Measurements from ENCODE around the gene ZNF398. TPM values are rescaled to one million over a fixed set of nuclear protein-coding genes. Genes with fewer than 3 reads are reported as not detected.

Gene ZNF398
- total RNA-seq, 1 experiment from 2014 or later: 13.8 TPM

GRCh38 chr7:149179241-149179640 lies 32.0 kb downstream of the ZNF398 start:
- DNase-seq (ENCODE audit: unreplicated experiment): no peak
- BruUV-seq (replicated peaks): no TSS peak
- Mint-ChIP-seq H3K27me3 (ENCODE audit: insufficient read depth, unreplicated experiment) (no peaks in the 10 kb centered on the region), H3K27ac (ENCODE audit: low read depth, unreplicated experiment) (no peak overlapping the region), H3K4me3 (ENCODE audit: unreplicated experiment) (no peak overlapping the region), H3K36me3 (ENCODE audit: insufficient read depth, unreplicated experiment) (peaks cover 60% of the 10 kb centered on the region), H3K4me1 (ENCODE audit: insufficient read depth, unreplicated experiment) (peaks cover 15% of the 10 kb centered on the region), H3K9me3 (ENCODE audit: unreplicated experiment) (no peaks in the 10 kb centered on the region)
- intact Hi-C loops (cut with micrococcal nuclease): no loop called here
- POLR2A ChIA-PET: no interaction called here
- CTCF ChIA-PET: interaction anchor here (1.7 kb wide), 1 partner anchor 16 kb away, joined by 10 read pairs; the partner anchor contains the start of gene ZNF282
- TF ChIP-seq, protein P1, sequence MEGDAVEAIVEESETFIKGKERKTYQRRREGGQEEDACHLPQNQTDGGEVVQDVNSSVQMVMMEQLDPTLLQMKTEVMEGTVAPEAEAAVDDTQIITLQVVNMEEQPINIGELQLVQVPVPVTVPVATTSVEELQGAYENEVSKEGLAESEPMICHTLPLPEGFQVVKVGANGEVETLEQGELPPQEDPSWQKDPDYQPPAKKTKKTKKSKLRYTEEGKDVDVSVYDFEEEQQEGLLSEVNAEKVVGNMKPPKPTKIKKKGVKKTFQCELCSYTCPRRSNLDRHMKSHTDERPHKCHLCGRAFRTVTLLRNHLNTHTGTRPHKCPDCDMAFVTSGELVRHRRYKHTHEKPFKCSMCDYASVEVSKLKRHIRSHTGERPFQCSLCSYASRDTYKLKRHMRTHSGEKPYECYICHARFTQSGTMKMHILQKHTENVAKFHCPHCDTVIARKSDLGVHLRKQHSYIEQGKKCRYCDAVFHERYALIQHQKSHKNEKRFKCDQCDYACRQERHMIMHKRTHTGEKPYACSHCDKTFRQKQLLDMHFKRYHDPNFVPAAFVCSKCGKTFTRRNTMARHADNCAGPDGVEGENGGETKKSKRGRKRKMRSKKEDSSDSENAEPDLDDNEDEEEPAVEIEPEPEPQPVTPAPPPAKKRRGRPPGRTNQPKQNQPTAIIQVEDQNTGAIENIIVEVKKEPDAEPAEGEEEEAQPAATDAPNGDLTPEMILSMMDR (IDR thresholded peaks at IDR 0.05; ENCODE audit: unreplicated experiment): no peak

DNA sequence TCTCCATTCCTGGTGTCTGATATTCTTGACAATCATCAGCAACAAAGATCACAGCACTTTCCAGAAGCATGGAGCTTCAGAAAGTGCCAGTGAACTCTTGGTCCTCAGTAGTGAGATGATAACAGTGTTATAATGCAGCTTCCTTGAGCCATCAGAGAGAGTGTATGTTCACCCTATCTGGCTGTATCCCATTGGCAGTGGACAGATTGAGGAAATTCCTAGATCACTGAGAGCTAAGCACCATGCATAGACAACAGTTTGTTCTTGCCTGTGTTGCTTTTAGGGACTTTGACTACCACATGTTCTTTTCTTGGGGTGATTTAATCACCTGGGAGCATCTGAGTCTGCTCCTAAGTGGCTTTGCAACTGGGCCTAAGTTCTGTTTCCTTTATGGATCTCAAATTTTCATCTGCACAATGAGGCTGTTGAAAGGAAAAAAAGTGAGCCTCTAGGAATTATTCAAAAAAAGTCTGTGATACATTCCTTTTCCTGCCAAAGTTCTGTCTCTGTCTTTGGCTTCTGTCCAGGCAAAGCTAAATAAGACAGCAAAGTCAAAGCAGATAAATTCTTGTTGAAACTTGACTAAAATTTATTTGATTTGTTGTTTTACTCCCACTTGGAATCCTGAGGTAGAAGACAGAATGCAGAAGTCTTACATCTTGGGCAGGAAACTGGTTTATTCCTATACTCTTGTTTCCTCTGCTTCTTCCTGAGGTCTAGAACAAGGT lies 33.6 kb downstream of the ZNF398 start:
- Mint-ChIP-seq H3K36me3 (ENCODE audit: insufficient read depth, unreplicated experiment) (peaks cover 51% of the 10 kb centered on the region), H3K9me3 (ENCODE audit: unreplicated experiment) (no peaks in the 10 kb centered on the region), H3K27ac (ENCODE audit: low read depth, unreplicated experiment) (peak overlapping the region; percentile 35), H3K4me3 (ENCODE audit: unreplicated experiment) (no peak overlapping the region), H3K4me1 (ENCODE audit: insufficient read depth, unreplicated experiment) (peaks cover 15% of the 10 kb centered on the region), H3K27me3 (ENCODE audit: insufficient read depth, unreplicated experiment) (no peaks in the 10 kb centered on the region)
- peak; percentile 32 for DNase-seq (ENCODE audit: unreplicated experiment)
- intact Hi-C loops (cut with micrococcal nuclease): no loop called here
- no TSS peak for BruUV-seq (replicated peaks)
- ChIA-PET CTCF (interaction anchor here (0.6 to 2.0 kb wide), 8 partner anchors 12 to 269 kb away, joined by 3 to 5 read pairs (median 3); partner anchors contain the start of genes ZNF282, ZNF398 and ZNF425), POLR2A (interaction anchor here (0.6 to 3.1 kb wide), 9 partner anchors 9 to 294 kb away, joined by 3 to 34 read pairs (median 3); partner anchors contain the start of genes ZNF282, ZNF398 and ZNF783)
- TF ChIP-seq, protein P1 (IDR thresholded peaks at IDR 0.05; ENCODE audit: unreplicated experiment): no peak

DNA sequence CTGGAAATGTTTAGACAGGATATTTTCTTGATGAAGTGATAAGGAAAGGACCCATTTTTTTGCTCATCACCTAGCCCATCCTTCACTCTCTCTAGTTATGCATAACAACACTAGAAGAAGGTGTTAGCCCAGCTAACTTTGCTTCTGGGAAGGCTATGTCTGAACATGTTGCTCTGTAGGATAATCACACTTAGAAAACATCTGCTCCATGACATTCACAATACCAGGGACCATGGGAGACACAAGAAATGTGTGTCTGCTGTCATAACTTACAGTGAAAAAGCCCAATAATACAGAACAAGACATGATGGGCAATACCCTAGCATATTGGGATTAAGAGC lies 34.2 kb downstream of the ZNF398 start:
- Mint-ChIP-seq H3K27me3 (ENCODE audit: insufficient read depth, unreplicated experiment) (no peaks in the 10 kb centered on the region), H3K36me3 (ENCODE audit: insufficient read depth, unreplicated experiment) (peaks cover 45% of the 10 kb centered on the region), H3K27ac (ENCODE audit: low read depth, unreplicated experiment) (peak overlapping the region; percentile 35), H3K4me3 (ENCODE audit: unreplicated experiment) (no peak overlapping the region), H3K9me3 (ENCODE audit: unreplicated experiment) (no peaks in the 10 kb centered on the region), H3K4me1 (ENCODE audit: insufficient read depth, unreplicated experiment) (peaks cover 15% of the 10 kb centered on the region)
- BruUV-seq (replicated peaks): no TSS peak
- POLR2A ChIA-PET: interaction anchor here (0.6 to 3.1 kb wide), 8 partner anchors 9 to 295 kb away, joined by 3 to 34 read pairs (median 3); partner anchors contain the start of genes ZNF282, ZNF398 and ZNF783
- CTCF ChIA-PET: interaction anchor here (0.6 to 2.0 kb wide), 5 partner anchors 12 to 270 kb away, joined by 3 to 5 read pairs (median 4); partner anchors contain the start of genes ZNF282 and ZNF425
- no peak for DNase-seq (ENCODE audit: unreplicated experiment)
- TF ChIP-seq, protein P1 (IDR thresholded peaks at IDR 0.05; ENCODE audit: unreplicated experiment): no peak
- intact Hi-C loops (cut with micrococcal nuclease): no loop called here

DNA sequence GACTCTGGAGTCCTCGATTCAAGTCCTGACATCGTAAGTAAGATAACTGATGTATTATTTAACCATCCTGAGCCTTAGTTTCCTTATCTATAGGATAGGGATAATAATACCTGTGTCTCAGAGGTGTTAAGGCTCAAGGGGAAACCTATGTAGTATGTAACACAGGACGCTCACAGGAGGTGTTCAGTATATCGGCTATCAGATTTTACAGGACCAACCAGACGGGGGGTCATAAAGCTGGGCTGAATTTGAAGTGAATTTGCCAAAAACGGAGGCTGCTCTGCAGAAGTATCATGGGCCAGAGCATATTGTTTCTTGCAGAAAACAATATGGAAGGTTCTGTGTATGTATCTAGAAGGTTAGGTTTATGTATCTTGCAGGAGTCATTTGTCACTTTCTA lies 37.0 kb downstream of the ZNF398 start:
- ChIA-PET POLR2A (interaction anchor here (1.2 kb wide), 1 partner anchor 11 kb away, joined by 3 read pairs; the partner anchor contains the start of gene ZNF282), CTCF (interaction anchor here (0.6 to 1.6 kb wide), 3 partner anchors 9 to 92 kb away, joined by 4 to 8 read pairs (median 5); partner anchors contain the start of gene ZNF282)
- H3K9me3 Mint-ChIP-seq (ENCODE audit: unreplicated experiment): no peaks in the 10 kb centered on the region
- H3K27ac Mint-ChIP-seq (ENCODE audit: low read depth, unreplicated experiment): no peak overlapping the region
- H3K27me3 Mint-ChIP-seq (ENCODE audit: insufficient read depth, unreplicated experiment): no peaks in the 10 kb centered on the region
- no TSS peak for BruUV-seq (replicated peaks)
- intact Hi-C loops (cut with micrococcal nuclease): no loop called here
- peaks cover 28% of the 10 kb centered on the region for H3K36me3 Mint-ChIP-seq (ENCODE audit: insufficient read depth, unreplicated experiment)
- no peak for DNase-seq (ENCODE audit: unreplicated experiment)
- no peak overlapping the region for H3K4me3 Mint-ChIP-seq (ENCODE audit: unreplicated experiment)
- TF ChIP-seq, protein P1 (IDR thresholded peaks at IDR 0.05; ENCODE audit: unreplicated experiment): no peak
- H3K4me1 Mint-ChIP-seq (ENCODE audit: insufficient read depth, unreplicated experiment): peaks cover 15% of the 10 kb centered on the region

All from MCF 10A (cell line).